H1 (cell line): ENCODE data around the gene CEP72. TPM values are rescaled to one million over a fixed set of nuclear protein-coding genes. Genes with fewer than 3 reads are reported as not detected.

ENCODE experiments used
- CTCF ChIA-PET: fragments of 300-600 bp; sonication (Branson Sonifier 250); formaldehyde crosslinking; loops from one replicate; lab custom pipeline; 2021; ENCODE audit not compliant: partially characterized antibody; lab: Charles Lee
- POLR2A ChIA-PET: fragments of 300-600 bp; sonication (Branson Sonifier 250); formaldehyde crosslinking; loops from one replicate; lab custom pipeline; 2021; ENCODE audit warnings: inconsistent platforms; ENCODE audit not compliant: partially characterized antibody; lab: Charles Lee
- DNase-seq, 2 experiments: peaks; one replicate each; pipeline versions ENCODE4 v3.0.0 to v3.0.0-alpha.2; 2010 to 2022; ENCODE audit warnings: low spot score in 2 of 2, low read depth in 1 of 2, mixed read lengths in 1 of 2
- FAIRE-seq: peaks from 2 replicates; lab custom pipeline; 2011; peaks lifted over from hg19 to GRCh38; lab: Jason Lieb, UNC
- H2AFZ ChIP-seq: 2 replicates; pipeline ENCODE4 v1.8.1; 2012; ENCODE audit warnings: low read length, inconsistent platforms
- H2AK5ac ChIP-seq: 2 replicates; pipeline ENCODE4 v1.6.1; 2013; ENCODE audit warnings: low read depth, low read length
- H2BK120ac ChIP-seq: replicated peaks from 2 replicates; pipeline ENCODE3; 2013; ENCODE audit warnings: low read depth, low read length, inconsistent platforms
- H2BK12ac ChIP-seq: 2 replicates; pipeline ENCODE4 v1.6.1; 2013; ENCODE audit warnings: low read depth, low read length
- H2BK15ac ChIP-seq: 2 replicates; pipeline ENCODE4 v1.6.1; 2013; ENCODE audit warnings: low read length
- H2BK20ac ChIP-seq: 2 replicates; pipeline ENCODE4 v1.6.1; 2013; ENCODE audit warnings: low read length
- H2BK5ac ChIP-seq: 2 replicates; pipeline ENCODE4 v1.6.1; 2013; ENCODE audit warnings: low read depth, low read length
- H3K14ac ChIP-seq: 2 replicates; pipeline ENCODE4 v1.6.1; 2013; ENCODE audit warnings: inconsistent platforms; ENCODE audit not compliant: insufficient read length
- H3K18ac ChIP-seq: 2 replicates; pipeline ENCODE4 v1.6.1; 2013; ENCODE audit warnings: low read length; ENCODE audit errors: extremely low read depth
- H3K23ac ChIP-seq: 2 replicates; pipeline ENCODE4 v1.6.1; 2013; ENCODE audit warnings: inconsistent platforms; ENCODE audit not compliant: insufficient read length
- H3K23me2 ChIP-seq: 2 replicates; pipeline ENCODE4 v1.6.1; 2013; ENCODE audit warnings: low read depth, low read length
- H3K27ac ChIP-seq: 2 replicates; pipeline ENCODE4 v1.6.1; 2011; ENCODE audit warnings: low read depth, low read length, inconsistent platforms
- H3K27me3 ChIP-seq, 4 experiments: replicated peaks in 1 of 4; 1 replicate in 1 of 4; 2 replicates in 3 of 4; pipeline versions ENCODE4 v1.6.1 to v1.8.1; 2011 to 2013; ENCODE audit warnings: low read length in 3 of 4, mild to moderate bottlenecking in 3 of 4, inconsistent platforms in 2 of 4, mixed read lengths in 2 of 4, moderate library complexity in 1 of 4; ENCODE audit not compliant: control insufficient read depth in 3 of 4, insufficient read depth in 3 of 4; ENCODE audit errors: extremely low read depth in 1 of 4
- H3K36me3 ChIP-seq, 4 experiments: 2 replicates each; pipeline versions ENCODE4 v1.6.1 to v1.8.1; 2011 to 2013; ENCODE audit warnings: mild to moderate bottlenecking in 4 of 4, low read length in 3 of 4, moderate library complexity in 2 of 4, control low read depth in 1 of 4, inconsistent platforms in 1 of 4; ENCODE audit not compliant: insufficient read depth in 4 of 4, control insufficient read depth in 2 of 4
- H3K4ac ChIP-seq: replicated peaks from 2 replicates; pipeline ENCODE3; 2013; ENCODE audit warnings: low read length, low read depth, mixed read lengths, inconsistent platforms; ENCODE audit not compliant: insufficient read length
- H3K4me1 ChIP-seq, 4 experiments: replicated peaks in 1 of 4; 1 replicate in 1 of 4; 2 replicates in 3 of 4; pipeline versions ENCODE4 v1.6.1 to v1.8.1; 2011 to 2013; ENCODE audit warnings: low read length in 3 of 4, inconsistent platforms in 2 of 4, mixed read lengths in 1 of 4; ENCODE audit not compliant: insufficient read depth in 4 of 4, control insufficient read depth in 3 of 4
- H3K4me2 ChIP-seq, 2 experiments: 2 replicates each; pipeline versions ENCODE4 v1.6.1 to v1.8.1; 2011 to 2013; ENCODE audit warnings: low read depth in 2 of 2, low read length in 2 of 2, control low read depth in 1 of 2, inconsistent platforms in 1 of 2, mild to moderate bottlenecking in 1 of 2; ENCODE audit not compliant: insufficient read depth in 1 of 2
- H3K4me3 ChIP-seq, 4 experiments: fragments of 200-600, 300-600 bp in 1 of 4; sonication (generic), shearing (Covaris generic), sonication (Bioruptor Twin) in 1 of 4; 2 replicates each; pipeline versions ENCODE4 v1.5.1 to v1.8.1; 2011 to 2016; ENCODE audit warnings: low read length in 4 of 4, low read depth in 3 of 4, control low read depth in 2 of 4, inconsistent platforms in 2 of 4, mild to moderate bottlenecking in 2 of 4, mixed read lengths in 1 of 4, moderate library complexity in 1 of 4; ENCODE audit not compliant: insufficient read depth in 2 of 4; ENCODE audit errors: extremely low read depth in 1 of 4
- H3K56ac ChIP-seq: replicated peaks from 2 replicates; pipeline ENCODE3; 2013; ENCODE audit warnings: low read depth, mild to moderate bottlenecking, mixed read lengths, low read length, inconsistent platforms; ENCODE audit not compliant: insufficient read length
- H3K79me1 ChIP-seq: 2 replicates; pipeline ENCODE4 v1.6.1; 2013; ENCODE audit warnings: low read depth, low read length, control low read depth
- H3K79me2 ChIP-seq, 2 experiments: 2 replicates each; pipeline versions ENCODE4 v1.6.1 to v1.8.1; 2012 to 2013; ENCODE audit warnings: low read length in 2 of 2, mild to moderate bottlenecking in 2 of 2, inconsistent platforms in 1 of 2; ENCODE audit not compliant: insufficient read depth in 2 of 2, control insufficient read depth in 1 of 2
- H3K9ac ChIP-seq, 4 experiments: replicated peaks in 1 of 4; 1 replicate in 1 of 4; 2 replicates in 3 of 4; pipeline versions ENCODE4 v1.6.1 to v1.8.1; 2011 to 2013; ENCODE audit warnings: low read depth in 3 of 4, low read length in 3 of 4, control low read depth in 2 of 4, mild to moderate bottlenecking in 2 of 4, moderate library complexity in 2 of 4, inconsistent platforms in 1 of 4; ENCODE audit errors: extremely low read depth in 1 of 4
- H3K9me3 ChIP-seq, 2 experiments: 2 replicates each; pipeline versions ENCODE4 v1.6.1 to v1.8.1; 2012 to 2013; ENCODE audit warnings: mild to moderate bottlenecking in 2 of 2, moderate library complexity in 2 of 2, control low read depth in 1 of 2, inconsistent platforms in 1 of 2, low read depth in 1 of 2, low read length in 1 of 2, mixed read lengths in 1 of 2; ENCODE audit not compliant: insufficient read depth in 2 of 2
- H4K20me1 ChIP-seq, 2 experiments: replicated peaks in 1 of 2; 2 replicates each; pipeline versions ENCODE3 to v1.8.1; 2011 to 2013; ENCODE audit warnings: inconsistent platforms in 2 of 2, low read length in 2 of 2, mild to moderate bottlenecking in 1 of 2; ENCODE audit not compliant: insufficient read depth in 2 of 2, control insufficient read depth in 1 of 2
- H4K5ac ChIP-seq: 2 replicates; pipeline ENCODE4 v1.6.1; 2013; ENCODE audit warnings: low read length, low read depth, mixed read lengths, inconsistent platforms; ENCODE audit not compliant: insufficient read length
- H4K8ac ChIP-seq: 2 replicates; pipeline ENCODE4 v1.8.0; 2013; ENCODE audit warnings: mild to moderate bottlenecking, moderate library complexity, low read length, inconsistent platforms; ENCODE audit not compliant: insufficient read depth; ENCODE audit errors: extremely low read depth
- H4K91ac ChIP-seq: replicated peaks from 2 replicates; pipeline ENCODE3; 2013; ENCODE audit warnings: low read length, mixed read lengths, inconsistent platforms; ENCODE audit not compliant: insufficient read length
- CEBPB ChIP-seq: IDR thresholded peaks from 2 replicates; pipeline ENCODE4 v1.6.1; 2012; ENCODE audit warnings: low read depth, low read length
- CTBP2 ChIP-seq: IDR thresholded peaks from 2 replicates; pipeline ENCODE4 v1.7.0; 2011; ENCODE audit warnings: borderline replicate concordance, mild to moderate bottlenecking, moderate library complexity, mixed read lengths, low read length; ENCODE audit not compliant: insufficient read depth, insufficient read length
- FOSL1 ChIP-seq: IDR thresholded peaks from 2 replicates; pipeline ENCODE4 v1.6.1; 2011; ENCODE audit warnings: mild to moderate bottlenecking, low read depth, low read length, moderate library complexity; ENCODE audit not compliant: insufficient read depth
- NANOG ChIP-seq: IDR thresholded peaks from 2 replicates; pipeline ENCODE4 v1.6.1; 2011; ENCODE audit warnings: low read length, low read depth, mild to moderate bottlenecking, inconsistent platforms; ENCODE audit not compliant: insufficient read depth, poor library complexity, severe bottlenecking
- POLR2A ChIP-seq, 2 experiments: IDR thresholded peaks; 1 replicate in 1 of 2; 2 replicates in 1 of 2; pipeline ENCODE4 v1.6.1; 2011; ENCODE audit warnings: low read depth in 2 of 2, low read length in 2 of 2, mild to moderate bottlenecking in 2 of 2; ENCODE audit errors: control extremely low read depth in 1 of 2
- SRF ChIP-seq: IDR thresholded peaks from 2 replicates; pipeline ENCODE4 v1.6.1; 2011; ENCODE audit warnings: mild to moderate bottlenecking, low read depth, low read length, moderate library complexity
- YY1 ChIP-seq: IDR thresholded peaks from 2 replicates; pipeline ENCODE4 v1.6.1; 2011; ENCODE audit warnings: low read depth, mild to moderate bottlenecking, low read length
- WGBS, 2 experiments: shearing (Covaris generic) in 1 of 2; methylation state at CpG; one replicate each; pipeline versions ENCODE4 v1.1.6 to v1.1.7; 2013 to 2015; ENCODE audit warnings: low lambda C conversion rate in 2 of 2, mixed read lengths in 2 of 2, inconsistent platforms in 1 of 2, low coverage in 1 of 2, missing lambda C conversion rate in 1 of 2; ENCODE audit not compliant: insufficient replicate concordance in 2 of 2, insufficient coverage in 1 of 2, insufficient read length in 1 of 2; ENCODE audit errors: extremely low coverage in 1 of 2, missing lambda C conversion rate in 1 of 2; 5-methylcytosine and 5-hydroxymethylcytosine counted together
- polyA plus RNA-seq, 7 experiments: library from polyadenylated mRNA; depleted of rRNA in 3 of 7; stranded (reverse) in 5 of 7; unstranded in 2 of 7; fragments of >200 nt in 5 of 7; fragments of 200-250 nt in 2 of 7; gene quantifications; 1 replicate in 5 of 7; 2 replicates in 1 of 7; 4 replicates in 1 of 7; pipeline versions ENCODE4 v1.2.1 to v1.2.3, GENCODE V29; 2011 to 2013; ENCODE audit warnings: missing spikeins in 2 of 7, mixed read lengths in 2 of 7
- total RNA-seq: library from RNA; stranded (reverse); fragmentation: NEBNext Ultra II Directional; extraction: Animal tissue kit (Norgen Biotek cat#: 25700); gene quantifications from 2 replicates; pipeline ENCODE4 v1.2.1, GENCODE V29; 2021

CEP72 gene
- total and polyA plus RNA-seq, 2 of the 8 experiments (the other 6 are each of a cell fraction or from before 2014, with no cell fraction given): 13.1 to 19.6 TPM

GRCh38 chr5:589588-589987 lies 22.6 kb upstream of the CEP72 start:
- H3K18ac ChIP-seq: no peak overlapping the region
- H2AFZ ChIP-seq: no peak overlapping the region
- no peak for DNase-seq
- H2BK5ac ChIP-seq: no peak overlapping the region
- H3K4ac ChIP-seq: no peak overlapping the region
- no peaks in the 10 kb centered on the region for H3K9me3 ChIP-seq
- ChIA-PET POLR2A (no interaction called here), CTCF (interaction anchor here (1.4 kb wide), 1 partner anchor 24 kb away, joined by 3 read pairs; no protein-coding TSS in a partner anchor)
- H4K8ac ChIP-seq: no peak overlapping the region
- peaks cover 0 to 4% (median 0%) of the 10 kb centered on the region in 4 experiments; a peak in 1 of 7 replicates for H3K27me3 ChIP-seq
- H3K27ac ChIP-seq: no peak overlapping the region
- peaks cover 0 to 6% of the 10 kb centered on the region in 2 experiments for H4K20me1 ChIP-seq
- H4K91ac ChIP-seq: no peak overlapping the region
- no peak overlapping the region for H4K5ac ChIP-seq
- no peaks in the 10 kb centered on the region for H3K36me3 ChIP-seq
- no peaks in the 10 kb centered on the region for H3K79me1 ChIP-seq
- H3K4me1 ChIP-seq: peaks cover 0 to 5% (median 0%) of the 10 kb centered on the region in 4 experiments; a peak in 1 of 7 replicates
- H3K56ac ChIP-seq: no peak overlapping the region
- H3K4me3 ChIP-seq: no peak overlapping the region
- H2BK120ac ChIP-seq: no peak overlapping the region
- H3K23ac ChIP-seq: no peak overlapping the region
- no peak overlapping the region for H3K14ac ChIP-seq
- H2AK5ac ChIP-seq: no peak overlapping the region
- no peak overlapping the region for H2BK20ac ChIP-seq
- H2BK15ac ChIP-seq: no peak overlapping the region
- H3K9ac ChIP-seq: no peak overlapping the region
- no peak for FAIRE-seq
- H3K23me2 ChIP-seq: peaks cover 7% of the 10 kb centered on the region; the same call in 1 of the 2 replicates
- H3K79me2 ChIP-seq: no peaks in the 10 kb centered on the region
- H2BK12ac ChIP-seq: no peak overlapping the region
- 89% methylated on average over 1 of the region's 1 CpG; no CpG with 5 or more reads in 1 of the 2 experiments for WGBS, 2 experiments
- no peak overlapping the region for H3K4me2 ChIP-seq
- TF ChIP-seq POLR2A (IDR thresholded peaks at IDR 0.05; ENCODE audit: control extremely low read depth in 1 of 2, low read depth in 2 of 2, low read length in 2 of 2) (no peak), NANOG (no peak), SRF (no peak), CEBPB (no peak), FOSL1 (no peak), YY1 (no peak), CTBP2 (no peak)
